Measurements from ENCODE around the gene SRRM2.

DNA sequence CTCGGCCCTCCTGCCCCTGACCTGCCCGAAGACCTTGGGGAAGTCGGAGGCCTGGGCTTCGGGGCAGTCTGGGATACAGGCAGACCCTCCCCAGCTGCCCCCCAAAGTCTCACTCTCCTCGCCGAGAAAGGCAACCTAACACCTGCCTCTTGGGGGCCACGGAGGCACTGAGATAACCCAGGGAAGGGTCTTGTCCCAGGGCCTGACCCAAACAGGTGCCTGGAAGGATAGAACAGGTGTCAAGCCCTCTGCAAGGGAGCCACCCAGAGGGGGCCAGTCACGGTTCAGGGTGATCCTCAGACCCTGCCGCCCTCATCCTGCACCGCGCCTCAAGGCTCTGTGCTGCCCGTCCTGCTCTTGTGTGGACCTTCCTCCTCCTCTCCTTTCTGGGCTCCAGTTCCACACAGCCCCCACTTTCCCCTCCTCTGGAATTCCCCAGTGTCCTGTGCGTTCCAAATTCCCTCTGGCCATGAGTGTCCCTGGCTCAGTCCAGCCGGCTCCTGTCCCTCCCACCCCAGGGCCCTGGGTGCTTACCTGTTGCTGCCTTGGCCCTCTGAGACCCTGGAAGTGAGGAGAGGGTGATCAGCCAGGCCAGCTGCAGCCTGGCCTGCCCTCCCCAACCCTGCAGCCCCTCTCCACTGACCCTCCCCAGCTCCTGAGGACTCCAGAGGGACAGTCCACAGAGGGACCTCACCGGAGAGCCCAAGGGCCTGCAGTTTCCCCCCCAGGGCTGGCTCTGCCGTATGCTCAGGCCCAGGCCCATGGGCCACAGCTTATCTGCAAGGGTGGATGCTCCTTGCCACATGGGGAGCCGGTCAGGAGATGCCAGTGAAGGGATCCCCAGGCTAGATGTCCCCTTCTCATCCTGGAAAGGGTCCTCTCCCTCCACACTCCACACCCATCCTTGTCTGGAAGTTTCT, 36.2 kb upstream of the SRRM2 start:
- TF ChIP-seq, protein P1, sequence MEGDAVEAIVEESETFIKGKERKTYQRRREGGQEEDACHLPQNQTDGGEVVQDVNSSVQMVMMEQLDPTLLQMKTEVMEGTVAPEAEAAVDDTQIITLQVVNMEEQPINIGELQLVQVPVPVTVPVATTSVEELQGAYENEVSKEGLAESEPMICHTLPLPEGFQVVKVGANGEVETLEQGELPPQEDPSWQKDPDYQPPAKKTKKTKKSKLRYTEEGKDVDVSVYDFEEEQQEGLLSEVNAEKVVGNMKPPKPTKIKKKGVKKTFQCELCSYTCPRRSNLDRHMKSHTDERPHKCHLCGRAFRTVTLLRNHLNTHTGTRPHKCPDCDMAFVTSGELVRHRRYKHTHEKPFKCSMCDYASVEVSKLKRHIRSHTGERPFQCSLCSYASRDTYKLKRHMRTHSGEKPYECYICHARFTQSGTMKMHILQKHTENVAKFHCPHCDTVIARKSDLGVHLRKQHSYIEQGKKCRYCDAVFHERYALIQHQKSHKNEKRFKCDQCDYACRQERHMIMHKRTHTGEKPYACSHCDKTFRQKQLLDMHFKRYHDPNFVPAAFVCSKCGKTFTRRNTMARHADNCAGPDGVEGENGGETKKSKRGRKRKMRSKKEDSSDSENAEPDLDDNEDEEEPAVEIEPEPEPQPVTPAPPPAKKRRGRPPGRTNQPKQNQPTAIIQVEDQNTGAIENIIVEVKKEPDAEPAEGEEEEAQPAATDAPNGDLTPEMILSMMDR (conservative IDR thresholded peaks at IDR 0.05; ENCODE audit: low read length), result no peak
- no peak for TF ChIP-seq EZH2phosphoT487 (IDR thresholded peaks at IDR 0.05; ENCODE audit: borderline replicate concordance)
